ENCODE data around the gene UGT3A2.

Gene UGT3A2

GRCh38 chr5:36055984-36056383 lies 10.7 kb downstream of the UGT3A2 start:
- in situ Hi-C loops (cut with MboI; ENCODE audit: low sequenced_read_pairs, unreplicated experiment): no loop called here
- DNase-seq (ENCODE audit: low spot score): no peak
- no peak for TF ChIP-seq CTCF (IDR thresholded peaks at IDR 0.05; ENCODE audit: borderline replicate concordance, control extremely low read depth, extremely low read depth, insufficient read depth, missing control alignments)

GRCh38 chr5:36054647-36055046 lies 12.0 kb downstream of the UGT3A2 start:
- no peak for DNase-seq (ENCODE audit: low spot score)
- no peak for TF ChIP-seq CTCF (IDR thresholded peaks at IDR 0.05; ENCODE audit: borderline replicate concordance, control extremely low read depth, extremely low read depth, insufficient read depth, missing control alignments)
- in situ Hi-C loops (cut with MboI; ENCODE audit: low sequenced_read_pairs, unreplicated experiment): no loop called here

- in situ Hi-C loops (cut with MboI; ENCODE audit: low sequenced_read_pairs, unreplicated experiment): no loop called here
- TF ChIP-seq CTCF (IDR thresholded peaks at IDR 0.05; ENCODE audit: borderline replicate concordance, control extremely low read depth, extremely low read depth, insufficient read depth, missing control alignments): no peak
- DNase-seq (ENCODE audit: low spot score): no peak
These were observed 14.1 kb downstream of the UGT3A2 start for GRCh38 chr5:36052538-36052937.

GRCh38 chr5:36049949-36050348 lies 16.7 kb downstream of the UGT3A2 start:
- DNase-seq (ENCODE audit: low spot score): no peak
- in situ Hi-C loops (cut with MboI; ENCODE audit: low sequenced_read_pairs, unreplicated experiment): no loop called here
- TF ChIP-seq CTCF (IDR thresholded peaks at IDR 0.05; ENCODE audit: borderline replicate concordance, control extremely low read depth, extremely low read depth, insufficient read depth, missing control alignments): no peak

GRCh38 chr5:36047384-36048160 lies 19.1 kb downstream of the UGT3A2 start:
- DNase-seq (ENCODE audit: low spot score): no peak
- in situ Hi-C loops (cut with MboI; ENCODE audit: low sequenced_read_pairs, unreplicated experiment): no loop called here
- TF ChIP-seq CTCF (IDR thresholded peaks at IDR 0.05; ENCODE audit: borderline replicate concordance, control extremely low read depth, extremely low read depth, insufficient read depth, missing control alignments): no peak

GRCh38 chr5:36045895-36046294 lies 20.8 kb downstream of the UGT3A2 start:
- no peak for DNase-seq (ENCODE audit: low spot score)
- TF ChIP-seq CTCF (IDR thresholded peaks at IDR 0.05; ENCODE audit: borderline replicate concordance, control extremely low read depth, extremely low read depth, insufficient read depth, missing control alignments): no peak
- in situ Hi-C loops (cut with MboI; ENCODE audit: low sequenced_read_pairs, unreplicated experiment): no loop called here
